Measurements from ENCODE around the gene OR14A16. TPM values are rescaled to one million over a fixed set of nuclear protein-coding genes. Genes with fewer than 3 reads are reported as not detected.

Gene OR14A16
- total RNA-seq, 2 donors from 2014 or later: not detected

DNA sequence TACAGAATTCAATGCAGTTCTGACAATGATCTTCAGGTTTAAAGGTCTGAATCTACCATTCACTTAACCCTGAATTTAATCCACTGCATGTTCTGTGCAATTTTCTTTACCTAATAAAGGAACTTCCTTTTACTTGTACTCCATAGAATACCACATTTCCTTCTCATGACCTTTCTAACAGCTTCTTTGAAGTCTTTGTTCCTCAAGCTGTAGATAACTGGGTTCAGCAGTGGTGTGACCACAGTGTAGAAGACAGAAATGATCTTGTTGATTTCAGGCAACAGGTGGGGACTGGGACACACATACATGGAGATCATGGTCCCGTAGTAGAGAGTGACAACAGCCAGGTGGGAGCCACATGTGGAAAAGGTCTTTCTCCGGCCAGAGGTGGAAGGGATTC is 16.9 kb upstream of the OR14A16 start:
- Mint-ChIP-seq H3K27ac (no peak overlapping the region), H3K4me1 (no peaks in the 10 kb centered on the region), H3K9me3 (no peaks in the 10 kb centered on the region), H3K4me3 (no peak overlapping the region), H3K27me3 (peaks cover 3% of the 10 kb centered on the region), H3K36me3 (ENCODE audit: low read depth) (no peaks in the 10 kb centered on the region)
- ATAC-seq (replicated peaks): no peak

DNA sequence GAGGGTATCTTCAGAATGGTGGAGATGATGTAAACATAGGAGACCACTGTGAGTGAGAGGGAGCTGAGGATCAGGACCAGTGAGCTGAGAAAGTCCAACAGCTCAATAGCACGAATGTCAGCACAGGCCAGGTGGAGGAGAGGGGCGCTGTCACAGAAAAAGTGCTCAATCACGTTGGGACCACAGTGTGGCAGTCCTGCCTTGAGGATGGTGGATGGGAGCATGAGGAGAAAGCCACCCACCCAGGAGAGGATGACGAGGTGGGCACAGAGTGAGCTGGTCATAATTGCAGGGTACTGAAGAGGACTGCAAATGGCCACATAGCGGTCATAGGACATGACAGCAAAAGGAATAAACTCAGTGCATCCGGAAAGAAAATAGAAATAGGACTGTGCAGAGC is 9.7 kb upstream of the OR14A16 start:
- H3K4me1 Mint-ChIP-seq: no peaks in the 10 kb centered on the region
- H3K9me3 Mint-ChIP-seq: no peaks in the 10 kb centered on the region
- no peak overlapping the region for H3K4me3 Mint-ChIP-seq
- no peak overlapping the region for H3K27ac Mint-ChIP-seq
- no peaks in the 10 kb centered on the region for H3K36me3 Mint-ChIP-seq (ENCODE audit: low read depth)
- H3K27me3 Mint-ChIP-seq: peaks cover 9% of the 10 kb centered on the region
- ATAC-seq (replicated peaks): no peak

DNA sequence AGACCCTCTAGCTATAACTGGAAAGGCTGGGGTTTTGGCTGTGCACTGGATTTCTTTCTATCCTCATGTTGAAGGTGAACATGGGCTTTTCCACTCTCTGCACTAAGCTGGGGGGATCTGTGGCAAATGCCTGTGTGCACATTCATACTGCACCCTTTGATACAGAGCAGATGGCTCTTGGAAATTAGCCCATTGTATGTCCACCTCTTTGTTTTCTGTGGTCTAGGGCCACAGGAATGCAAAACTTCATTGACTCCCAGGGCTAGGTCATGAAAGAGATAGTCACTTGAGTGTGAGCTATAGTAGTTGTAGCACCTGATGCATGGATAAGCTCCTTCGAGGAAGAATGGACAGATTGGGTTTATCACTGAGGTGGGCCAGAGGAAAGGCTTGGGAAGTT is 5.7 kb upstream of the OR14A16 start:
- Mint-ChIP-seq H3K27me3 (peaks cover 6% of the 10 kb centered on the region), H3K4me3 (no peak overlapping the region), H3K9me3 (no peaks in the 10 kb centered on the region), H3K36me3 (ENCODE audit: low read depth) (no peaks in the 10 kb centered on the region), H3K27ac (no peak overlapping the region), H3K4me1 (no peaks in the 10 kb centered on the region)
- ATAC-seq (replicated peaks): no peak

GRCh38 chr1:247825362-247825761 is 1.4 kb upstream of the OR14A16 start:
- no peak overlapping the region for H3K4me3 Mint-ChIP-seq
- H3K27me3 Mint-ChIP-seq: no peaks in the 10 kb centered on the region
- no peak overlapping the region for H3K27ac Mint-ChIP-seq
- H3K4me1 Mint-ChIP-seq: no peaks in the 10 kb centered on the region
- H3K36me3 Mint-ChIP-seq (ENCODE audit: low read depth): no peaks in the 10 kb centered on the region
- no peak for ATAC-seq (replicated peaks)
- no peaks in the 10 kb centered on the region for H3K9me3 Mint-ChIP-seq

- H3K4me3 Mint-ChIP-seq: no peak overlapping the region
- no peak overlapping the region for H3K27ac Mint-ChIP-seq
- no peaks in the 10 kb centered on the region for H3K36me3 Mint-ChIP-seq (ENCODE audit: low read depth)
- no peak for ATAC-seq (replicated peaks)
- no peaks in the 10 kb centered on the region for H3K27me3 Mint-ChIP-seq
- no peaks in the 10 kb centered on the region for H3K4me1 Mint-ChIP-seq
- H3K9me3 Mint-ChIP-seq: no peaks in the 10 kb centered on the region
Observed at GRCh38 chr1:247822060-247822459, 1.9 kb downstream of the OR14A16 start.

DNA sequence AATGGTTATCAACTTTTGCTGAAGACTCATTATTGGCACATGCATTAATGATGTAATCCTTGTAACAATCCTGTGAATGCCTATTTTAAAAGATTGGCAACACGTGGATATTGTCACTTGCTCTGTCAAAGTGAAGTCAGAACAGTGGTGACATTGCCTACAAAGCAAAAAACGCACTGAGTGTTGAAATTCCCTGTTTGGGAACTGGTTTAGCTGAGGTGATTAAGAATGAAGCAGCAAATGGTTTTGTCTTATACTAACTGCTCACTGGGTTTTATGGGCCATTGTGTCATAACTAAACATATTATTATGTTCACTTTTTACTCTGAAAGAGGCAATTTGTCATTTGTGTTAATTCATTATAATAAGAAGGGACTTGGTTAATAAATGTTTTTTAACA is 11.3 kb downstream of the OR14A16 start:
- no peak for ATAC-seq (replicated peaks)
- no peaks in the 10 kb centered on the region for H3K9me3 Mint-ChIP-seq
- no peak overlapping the region for H3K4me3 Mint-ChIP-seq
- H3K27ac Mint-ChIP-seq: no peak overlapping the region
- H3K27me3 Mint-ChIP-seq: no peaks in the 10 kb centered on the region
- no peaks in the 10 kb centered on the region for H3K36me3 Mint-ChIP-seq (ENCODE audit: low read depth)
- H3K4me1 Mint-ChIP-seq: no peaks in the 10 kb centered on the region

- Mint-ChIP-seq H3K4me1 (no peaks in the 10 kb centered on the region), H3K27me3 (peaks cover 6% of the 10 kb centered on the region), H3K9me3 (no peaks in the 10 kb centered on the region), H3K27ac (no peak overlapping the region), H3K4me3 (no peak overlapping the region), H3K36me3 (ENCODE audit: low read depth) (no peaks in the 10 kb centered on the region)
- ATAC-seq (replicated peaks): no peak
Observed at GRCh38 chr1:247797518-247797917, 26.4 kb downstream of the OR14A16 start.

- no peak overlapping the region for H3K27ac Mint-ChIP-seq
- no peak overlapping the region for H3K4me3 Mint-ChIP-seq
- no peaks in the 10 kb centered on the region for H3K9me3 Mint-ChIP-seq
- no peaks in the 10 kb centered on the region for H3K4me1 Mint-ChIP-seq
- H3K27me3 Mint-ChIP-seq: no peaks in the 10 kb centered on the region
- ATAC-seq (replicated peaks): no peak
- no peaks in the 10 kb centered on the region for H3K36me3 Mint-ChIP-seq (ENCODE audit: low read depth)
Observed at GRCh38 chr1:247769603-247770002, 54.3 kb downstream of the OR14A16 start.

Other genes starting within 250 kb of the OR14A16 start
- gene OR2G2, start 235.8 kb downstream of the OR14A16 start, total RNA-seq: not detected
- gene OR2G3, start 218.5 kb downstream of the OR14A16 start, total RNA-seq: not detected
- not detected for gene OR13G1, start 144.4 kb downstream of the OR14A16 start, total RNA-seq
- not detected for gene OR6F1, start 107.5 kb downstream of the OR14A16 start, total RNA-seq
- not detected for gene OR14K1, start 85.5 kb downstream of the OR14A16 start, total RNA-seq
- gene OR14A2, start 76.0 kb downstream of the OR14A16 start, total RNA-seq: not detected
- not detected for gene OR1C1, start 63.6 kb downstream of the OR14A16 start, total RNA-seq
- not detected for gene OR11L1, start 17.8 kb upstream of the OR14A16 start, total RNA-seq
- under 1 TPM; 0.13 to 0.19 TPM for gene TRIM58, start 33.1 kb upstream of the OR14A16 start, total RNA-seq
- gene OR2W3, start 71.5 kb upstream of the OR14A16 start, total RNA-seq: not detected
- not detected for gene OR2T8, start 96.1 kb upstream of the OR14A16 start, total RNA-seq
- gene OR2AJ1, start 100.8 kb upstream of the OR14A16 start, total RNA-seq: not detected
- not detected for gene OR2L8, start 124.7 kb upstream of the OR14A16 start, total RNA-seq
- under 1 TPM in 1 of 2 donors, not detected in 1; 0.26 TPM for gene OR2AK2, start 141.1 kb upstream of the OR14A16 start, total RNA-seq
- gene OR2L5, start 189.5 kb upstream of the OR14A16 start, total RNA-seq: under 1 TPM in 1 of 2 donors, not detected in 1; 0.09 TPM
- gene OR2L2, start 206.0 kb upstream of the OR14A16 start, total RNA-seq: under 1 TPM; 0.11 TPM
- gene OR2L3, start 222.7 kb upstream of the OR14A16 start, total RNA-seq: not detected

All from activated T-helper 17 cell treated with anti-CD3 and anti-CD28 coated beads, Interleukin-2, amount 50 U/mL, for 72 hours (primary cell).